ENCODE data around the gene ZNF385B.
"Not testable (repeated sequence)": the region's sequence is repeated elsewhere in the genome, so short reads cannot be mapped to it uniquely, and the experiment has no call there.

Gene ZNF385B

GRCh38 chr2:179802051-179802882, 59.1 kb downstream of the ZNF385B start:
- no peak for DNase-seq (ENCODE audit: low read depth)

GRCh38 chr2:179800776-179801175, 60.6 kb downstream of the ZNF385B start:
- no peak for DNase-seq (ENCODE audit: low read depth)

GRCh38 chr2:179796213-179797007, 65.0 kb downstream of the ZNF385B start:
- no peak for DNase-seq (ENCODE audit: low read depth)

GRCh38 chr2:179793902-179794301, 67.5 kb downstream of the ZNF385B start:
- no peak for DNase-seq (ENCODE audit: low read depth)

- no peak for DNase-seq (ENCODE audit: low read depth)
Measured at GRCh38 chr2:179793238-179793637, 68.2 kb downstream of the ZNF385B start.

GRCh38 chr2:179790235-179791217, 70.9 kb downstream of the ZNF385B start:
- no peak for DNase-seq (ENCODE audit: low read depth)

- DNase-seq (ENCODE audit: low read depth) = no peak
Measured at GRCh38 chr2:179788104-179788503, 73.3 kb downstream of the ZNF385B start.

GRCh38 chr2:179787601-179788000, 73.8 kb downstream of the ZNF385B start:
- no peak for DNase-seq (ENCODE audit: low read depth)

GRCh38 chr2:179785902-179786301, 75.5 kb downstream of the ZNF385B start:
- DNase-seq (ENCODE audit: low read depth) = no peak

- DNase-seq (ENCODE audit: low read depth) = not testable (repeated sequence)
Measured at GRCh38 chr2:179782346-179782745, 79.1 kb downstream of the ZNF385B start.

GRCh38 chr2:179773986-179774385, 87.4 kb downstream of the ZNF385B start:
- DNase-seq (ENCODE audit: low read depth) = no peak

GRCh38 chr2:179772346-179772745, 89.1 kb downstream of the ZNF385B start:
- no peak for DNase-seq (ENCODE audit: low read depth)

- no peak for DNase-seq (ENCODE audit: low read depth)
Measured at GRCh38 chr2:179771791-179772190, 89.6 kb downstream of the ZNF385B start.

GRCh38 chr2:179770029-179770428, 91.4 kb downstream of the ZNF385B start:
- DNase-seq (ENCODE audit: low read depth) = no peak

- no peak for DNase-seq (ENCODE audit: low read depth)
Measured at GRCh38 chr2:179769323-179769722, 92.1 kb downstream of the ZNF385B start.

GRCh38 chr2:179768765-179769164, 92.6 kb downstream of the ZNF385B start:
- no peak for DNase-seq (ENCODE audit: low read depth)

- no peak for DNase-seq (ENCODE audit: low read depth)
Measured at GRCh38 chr2:179765666-179766065, 95.7 kb downstream of the ZNF385B start.

GRCh38 chr2:179764710-179765109, 96.7 kb downstream of the ZNF385B start:
- DNase-seq (ENCODE audit: low read depth) = no peak

- no peak for DNase-seq (ENCODE audit: low read depth)
Measured at GRCh38 chr2:179758636-179759035, 102.8 kb downstream of the ZNF385B start.

GRCh38 chr2:179751163-179751809, 110.1 kb downstream of the ZNF385B start:
- DNase-seq (ENCODE audit: low read depth) = no peak

GRCh38 chr2:179749210-179749609, 112.2 kb downstream of the ZNF385B start:
- DNase-seq (ENCODE audit: low read depth) = no peak
